H54 (cell line): ENCODE results near the gene WNT2B.

Experiments
- DNase-seq: peaks from one replicate; pipeline ENCODE4 v3.0.0; 2011; ENCODE audit warnings: low spot score, mixed read lengths; ENCODE audit not compliant: insufficient read length
- FAIRE-seq: peaks from 3 replicates; lab custom pipeline; 2011; peaks lifted over from hg19 to GRCh38; lab: Jason Lieb, UNC
- POLR2A ChIP-seq: IDR thresholded peaks from 2 replicates; pipeline ENCODE4 v1.6.1; 2011; ENCODE audit warnings: low read depth, mild to moderate bottlenecking, low read length

Gene WNT2B

DNA sequence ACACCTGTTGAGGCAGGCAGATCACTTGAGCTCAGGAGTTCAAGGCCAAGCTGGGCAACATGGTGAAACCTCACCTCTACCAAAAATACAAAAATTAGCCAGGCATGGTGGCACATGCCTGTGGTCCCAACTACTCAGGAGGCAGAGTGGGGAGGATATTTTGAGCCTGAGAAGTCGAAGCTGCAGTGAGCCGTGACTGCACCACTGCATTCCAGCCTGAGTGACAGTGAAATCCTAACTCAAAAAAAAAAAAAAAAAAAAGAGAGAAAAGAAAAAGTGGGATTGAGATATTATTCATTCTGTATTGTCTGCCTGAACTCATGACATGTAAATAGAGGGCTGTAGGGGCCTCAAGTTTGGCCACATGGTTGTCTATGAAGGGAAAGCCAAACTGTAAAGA is 37.3 kb downstream of the WNT2B start:
- DNase-seq (no peak), FAIRE-seq (peak; percentile 6)
- no peak for TF ChIP-seq POLR2A

DNA sequence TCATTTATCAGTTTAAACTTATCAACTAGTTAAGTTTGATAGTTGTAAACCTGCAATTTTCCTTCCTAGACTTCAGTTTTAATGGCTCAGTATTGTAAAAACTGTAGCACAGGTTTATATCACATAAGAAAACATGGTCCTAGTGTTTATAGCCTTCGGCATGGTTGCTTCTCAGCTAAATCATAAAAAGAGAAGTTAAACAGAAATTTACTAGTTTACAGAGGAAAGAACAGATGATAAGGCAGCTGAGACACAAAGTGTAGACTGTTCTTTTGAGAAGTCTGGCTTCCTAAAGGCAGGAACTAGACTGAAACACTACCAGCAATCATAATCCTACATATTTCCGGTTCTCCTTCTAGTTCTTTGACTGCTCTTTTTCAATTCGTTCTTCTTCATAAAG is 39.8 kb downstream of the WNT2B start:
- no peak for TF ChIP-seq POLR2A
- no peak for DNase-seq
- FAIRE-seq = peak; percentile 52

DNA sequence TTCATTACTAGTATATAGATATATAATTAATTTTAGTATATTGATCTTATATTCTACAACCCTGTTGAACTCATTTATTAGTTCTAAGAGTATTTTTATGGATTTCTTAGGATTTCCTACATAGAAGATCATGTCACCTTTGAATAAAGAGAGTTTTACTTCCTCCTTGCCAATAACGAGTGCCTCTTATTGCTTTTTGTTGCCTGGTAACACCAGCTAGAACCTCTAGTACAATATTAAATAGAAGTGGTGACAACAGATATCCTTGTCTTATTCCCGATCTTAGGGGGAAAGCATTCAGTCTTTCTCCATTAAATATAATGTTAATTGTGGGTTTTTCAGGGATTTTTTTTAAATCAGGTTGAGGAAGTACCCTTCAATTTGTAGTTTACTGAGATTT is 40.8 kb downstream of the WNT2B start:
- DNase-seq (no peak), FAIRE-seq (no peak)
- TF ChIP-seq POLR2A = no peak

DNA sequence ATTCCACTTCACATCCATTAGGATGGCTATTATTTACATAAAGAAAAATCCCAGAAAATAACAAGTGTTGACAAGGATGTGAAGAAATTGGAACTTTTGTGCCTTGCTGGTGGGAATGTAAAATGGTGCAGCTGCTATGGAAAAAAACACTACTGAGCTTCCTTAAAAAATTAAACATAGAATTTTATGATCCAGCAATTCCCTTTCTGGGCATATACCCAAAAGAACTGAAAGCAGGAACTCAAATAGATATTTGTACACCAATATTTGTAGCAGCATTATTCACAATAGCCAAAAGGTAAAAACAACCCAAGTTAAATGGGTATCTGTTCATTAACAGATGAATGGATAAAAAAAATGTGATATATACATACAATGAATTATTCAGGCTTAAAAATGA is 45.6 kb downstream of the WNT2B start:
- DNase-seq = no peak
- FAIRE-seq = no peak

DNA sequence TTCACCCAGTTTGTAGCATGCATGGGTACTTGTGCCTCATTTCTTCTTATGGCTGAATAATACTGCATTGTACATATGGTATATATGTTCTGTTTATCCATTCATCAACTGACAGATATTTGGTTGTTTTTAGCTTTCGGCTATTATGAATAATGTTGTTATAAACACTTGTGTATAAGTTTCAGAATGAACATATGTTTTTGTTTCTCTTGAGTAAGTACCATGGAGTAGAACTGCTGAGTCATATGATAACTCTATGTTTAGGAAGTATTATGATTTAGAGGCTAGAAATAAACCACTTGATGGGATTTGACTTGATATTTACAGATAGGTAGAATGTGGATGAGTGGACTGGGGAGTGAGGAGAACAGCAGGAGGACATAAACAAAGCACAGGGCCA is 48.6 kb downstream of the WNT2B start:
- no peak for DNase-seq
- TF ChIP-seq POLR2A = no peak
- FAIRE-seq = no peak

More for the DNA sequence above, 45.6 kb downstream of the WNT2B start:
- no peak for TF ChIP-seq POLR2A

DNA sequence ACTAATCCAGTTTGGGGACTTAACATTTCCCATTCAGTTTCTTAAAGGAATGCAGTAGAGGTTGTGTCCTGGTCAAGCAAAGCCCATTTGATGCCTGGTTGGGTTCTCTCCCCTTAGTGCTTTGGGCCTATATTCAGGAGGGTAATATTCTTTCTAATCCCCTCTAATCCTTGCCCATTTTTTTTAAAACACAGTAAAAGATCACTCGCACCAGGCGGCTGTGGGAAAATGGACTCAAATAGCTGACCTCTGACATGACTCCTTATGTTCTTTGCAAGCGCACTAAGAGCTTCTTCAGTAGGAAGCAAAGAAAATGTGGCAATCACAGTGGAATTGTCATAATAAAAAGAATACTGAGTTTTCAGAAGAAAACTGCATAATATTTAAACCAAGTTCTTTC is 49.9 kb downstream of the WNT2B start:
- TF ChIP-seq POLR2A = no peak
- DNase-seq = no peak
- no peak for FAIRE-seq

DNA sequence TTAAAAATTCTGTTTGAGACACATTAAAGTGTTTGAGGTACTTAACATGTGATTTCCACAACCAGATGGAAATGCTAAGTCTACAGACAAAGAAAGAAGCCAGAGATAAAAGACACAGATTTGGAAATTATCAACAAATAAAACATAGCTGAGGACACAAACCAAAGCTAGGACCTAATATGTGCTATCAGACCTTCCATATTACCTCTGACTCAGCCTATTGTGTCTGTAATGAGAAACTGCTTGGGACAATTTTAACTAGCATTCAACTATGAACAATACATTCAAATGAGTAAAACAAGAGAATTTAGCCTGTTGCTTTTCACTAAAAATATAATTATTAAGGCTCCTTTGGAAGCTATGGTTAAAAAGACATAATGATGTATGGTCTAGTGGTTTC is 54.6 kb downstream of the WNT2B start:
- FAIRE-seq (no peak), DNase-seq (no peak)
- no peak for TF ChIP-seq POLR2A

DNA sequence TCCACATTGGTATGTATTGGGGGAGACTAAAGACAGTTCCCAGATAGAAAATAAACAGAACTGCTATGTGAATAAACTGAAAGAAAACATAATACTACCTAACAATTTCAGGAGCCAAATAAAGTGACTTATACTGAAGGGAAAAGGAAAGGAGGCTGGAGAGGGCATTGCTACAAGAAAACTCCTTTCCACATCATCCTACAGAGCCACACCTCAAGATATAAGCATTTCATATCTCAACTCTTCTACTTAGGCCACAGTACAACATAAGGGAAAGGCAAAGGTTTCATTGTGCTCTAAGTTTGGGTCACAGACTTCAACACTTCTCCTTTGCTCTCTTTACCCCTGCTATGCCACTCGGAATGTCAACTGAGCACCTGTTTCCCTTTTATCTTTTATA is 55.3 kb downstream of the WNT2B start:
- no peak for TF ChIP-seq POLR2A
- DNase-seq = no peak
- peak; percentile 70 for FAIRE-seq

DNA sequence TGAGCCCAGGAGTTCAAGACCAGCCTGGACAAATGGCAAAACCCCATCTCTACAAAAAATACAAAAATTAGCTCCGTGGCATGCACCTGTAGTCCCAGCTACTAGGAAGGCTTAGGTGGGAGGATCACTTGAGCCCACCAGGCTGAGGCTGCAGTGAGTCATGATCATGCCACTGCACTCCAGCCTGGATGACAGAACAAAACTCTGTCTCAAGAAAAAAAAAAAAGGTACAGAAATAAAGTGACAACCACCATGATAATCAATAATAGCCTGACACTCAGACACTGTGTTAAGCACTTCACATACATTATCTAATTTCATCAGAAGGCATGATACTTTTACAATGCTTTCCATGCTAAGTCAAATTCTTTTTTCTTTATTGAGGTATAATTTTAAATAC is 57.0 kb downstream of the WNT2B start:
- DNase-seq (no peak), FAIRE-seq (no peak)
- TF ChIP-seq POLR2A = no peak

DNA sequence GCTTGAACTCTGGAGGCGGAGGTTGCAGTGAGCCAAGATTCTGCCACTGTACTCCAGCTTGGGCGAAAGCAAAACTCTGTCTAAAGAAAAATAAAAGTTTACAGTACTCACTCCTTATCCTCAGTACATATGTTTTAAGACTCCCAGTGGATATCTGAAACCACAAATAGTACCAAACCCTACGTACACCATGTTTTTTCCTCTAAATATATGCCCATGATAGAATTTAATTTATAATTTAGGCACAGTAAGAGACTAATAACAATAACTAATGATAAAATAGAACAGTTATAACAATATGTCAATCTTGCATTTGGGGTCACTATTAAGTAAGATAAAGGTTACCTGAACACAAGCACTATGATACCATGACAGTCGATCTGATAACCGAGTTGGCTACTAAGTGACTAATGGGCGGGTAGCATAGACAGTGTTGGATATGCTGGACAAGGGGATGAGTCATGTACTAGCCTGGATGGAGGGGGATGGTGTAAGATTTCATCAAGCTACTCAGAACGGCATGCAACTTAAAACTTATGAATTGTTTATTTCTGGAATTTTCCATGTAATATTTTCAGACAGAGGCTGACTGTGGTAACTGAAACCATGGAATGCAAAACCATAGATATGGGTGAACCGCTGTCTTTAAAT is 66.5 kb downstream of the WNT2B start:
- FAIRE-seq = peak; percentile 99
- peak; percentile 40 for DNase-seq
- TF ChIP-seq POLR2A = no peak

DNA sequence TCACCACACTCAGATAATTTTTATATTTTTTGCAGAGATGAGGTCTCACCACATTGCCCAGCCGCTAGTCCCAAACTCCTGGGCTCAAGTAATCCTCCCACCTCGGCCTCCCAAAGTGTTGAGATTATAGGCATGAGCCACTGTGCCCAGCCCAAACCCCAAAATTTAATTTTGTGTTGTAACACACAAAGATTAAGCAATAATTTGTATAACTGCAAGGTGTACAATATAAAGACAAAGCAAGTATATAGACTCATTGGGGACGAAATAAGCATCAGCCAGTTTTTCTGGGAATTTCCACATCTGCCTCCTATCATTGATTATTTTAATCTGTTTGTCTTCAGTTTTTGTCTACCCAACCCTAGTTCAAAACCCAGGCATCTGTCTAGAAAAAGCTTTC is 67.5 kb downstream of the WNT2B start:
- FAIRE-seq = no peak
- no peak for TF ChIP-seq POLR2A

More for the DNA sequence above, 67.5 kb downstream of the WNT2B start:
- DNase-seq = no peak
